ENCODE data around the gene AK8.

AK8 gene

GRCh38 chr9:132858751-132859150 lies 19.3 kb downstream of the AK8 start:
- DNase-seq (ENCODE audit: low read depth in 2 of 2) = no peak

GRCh38 chr9:132857616-132858342 lies 20.3 kb downstream of the AK8 start:
- DNase-seq (ENCODE audit: low read depth in 2 of 2) = peak; percentile 29 to 47

GRCh38 chr9:132857031-132857430 lies 21.1 kb downstream of the AK8 start:
- DNase-seq (ENCODE audit: low read depth in 2 of 2) = peak; percentile 70 to 77

- DNase-seq (ENCODE audit: low read depth in 2 of 2) = no peak
These were observed 22.2 kb downstream of the AK8 start for GRCh38 chr9:132855904-132856303.

- DNase-seq (ENCODE audit: low read depth in 2 of 2) = no peak
These were observed 23.3 kb downstream of the AK8 start for GRCh38 chr9:132854832-132855231.

- no peak for DNase-seq (ENCODE audit: low read depth in 2 of 2)
These were observed 24.6 kb downstream of the AK8 start for GRCh38 chr9:132853482-132853881.

- DNase-seq (ENCODE audit: low read depth in 2 of 2) = no peak
These were observed 28.8 kb downstream of the AK8 start for GRCh38 chr9:132849185-132849706.

- DNase-seq (ENCODE audit: low read depth in 2 of 2) = no peak
These were observed 31.1 kb downstream of the AK8 start for GRCh38 chr9:132846918-132847515.

GRCh38 chr9:132846109-132846917 lies 31.8 kb downstream of the AK8 start:
- no peak for DNase-seq (ENCODE audit: low read depth in 2 of 2)

GRCh38 chr9:132842124-132843044 lies 35.7 kb downstream of the AK8 start:
- DNase-seq (ENCODE audit: low read depth in 2 of 2) = no peak

- DNase-seq (ENCODE audit: low read depth in 2 of 2) = no peak
These were observed 37.1 kb downstream of the AK8 start for GRCh38 chr9:132840980-132841379.

GRCh38 chr9:132838291-132838690 lies 39.8 kb downstream of the AK8 start:
- DNase-seq (ENCODE audit: low read depth in 2 of 2) = no peak

GRCh38 chr9:132837501-132838286 lies 40.4 kb downstream of the AK8 start:
- no peak for DNase-seq (ENCODE audit: low read depth in 2 of 2)

GRCh38 chr9:132834343-132834742 lies 43.7 kb downstream of the AK8 start:
- DNase-seq (ENCODE audit: low read depth in 2 of 2) = no peak

- no peak for DNase-seq (ENCODE audit: low read depth in 2 of 2)
These were observed 44.4 kb downstream of the AK8 start for GRCh38 chr9:132833550-132834121.

GRCh38 chr9:132832171-132832881 lies 45.8 kb downstream of the AK8 start:
- no peak for DNase-seq (ENCODE audit: low read depth in 2 of 2)

- DNase-seq (ENCODE audit: low read depth in 2 of 2) = no peak
These were observed 49.8 kb downstream of the AK8 start for GRCh38 chr9:132828201-132828770.

GRCh38 chr9:132827366-132827765 lies 50.7 kb downstream of the AK8 start:
- no peak for DNase-seq (ENCODE audit: low read depth in 2 of 2)

All from fibroblast of skin of left biceps (primary cell).